RWPE1 (cell line): Measurements from ENCODE around the gene ZBTB7C.

Source experiments
- CTCF ChIA-PET: fragments of 350-600 bp; sonication (Branson Sonifier 250); formaldehyde crosslinking; extraction: SDS; loops from one replicate; lab custom pipeline; 2021; lab: Yijun Ruan, JAX
- POLR2A ChIA-PET: fragments of 400-600 bp; formaldehyde crosslinking; extraction: SDS; loops from one replicate; lab custom pipeline; 2020; ENCODE audit warnings: antibody characterized with exemption; ENCODE audit not compliant: low non-redundant PET; lab: Yijun Ruan, JAX
- DNase-seq: peaks from one replicate; pipeline ENCODE4 v3.0.0; 2012; ENCODE audit warnings: low spot score
- H3K27ac ChIP-seq: fragments of 450-650 bp; 2 replicates; pipeline ENCODE4 v1.5.1; 2017
- TF ChIP-seq, protein P1 (sequence below): fragments of 450-650 bp; conservative IDR thresholded peaks from 2 replicates; pipeline ENCODE4 v1.5.1; 2017; ENCODE audit warnings: low read depth, mild to moderate bottlenecking

The ZBTB7C gene

DNA sequence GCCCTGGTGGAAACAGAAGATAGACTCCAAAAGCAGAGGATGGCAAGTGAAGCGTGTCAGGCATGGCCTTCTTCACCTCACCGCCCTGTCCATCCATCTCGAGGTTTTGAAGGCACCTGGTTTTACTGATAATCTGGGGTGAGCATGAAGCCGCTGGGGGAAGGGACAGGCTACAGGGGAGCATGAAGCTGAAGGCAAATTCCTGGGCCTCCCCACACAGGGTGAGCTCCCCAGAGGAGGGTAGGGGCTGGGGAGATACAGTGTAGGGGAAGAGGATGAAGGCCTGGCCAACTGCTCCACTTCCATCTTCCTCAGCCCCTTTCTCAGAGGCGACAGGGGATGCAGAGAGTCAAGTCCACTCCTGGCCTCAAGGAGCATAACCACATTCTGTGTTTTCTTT, 250.5 kb downstream of the ZBTB7C start:
- ChIA-PET CTCF (no interaction called here), POLR2A (no interaction called here)
- DNase-seq = no peak
- H3K27ac ChIP-seq = no peak overlapping the region
- TF ChIP-seq, protein P1, sequence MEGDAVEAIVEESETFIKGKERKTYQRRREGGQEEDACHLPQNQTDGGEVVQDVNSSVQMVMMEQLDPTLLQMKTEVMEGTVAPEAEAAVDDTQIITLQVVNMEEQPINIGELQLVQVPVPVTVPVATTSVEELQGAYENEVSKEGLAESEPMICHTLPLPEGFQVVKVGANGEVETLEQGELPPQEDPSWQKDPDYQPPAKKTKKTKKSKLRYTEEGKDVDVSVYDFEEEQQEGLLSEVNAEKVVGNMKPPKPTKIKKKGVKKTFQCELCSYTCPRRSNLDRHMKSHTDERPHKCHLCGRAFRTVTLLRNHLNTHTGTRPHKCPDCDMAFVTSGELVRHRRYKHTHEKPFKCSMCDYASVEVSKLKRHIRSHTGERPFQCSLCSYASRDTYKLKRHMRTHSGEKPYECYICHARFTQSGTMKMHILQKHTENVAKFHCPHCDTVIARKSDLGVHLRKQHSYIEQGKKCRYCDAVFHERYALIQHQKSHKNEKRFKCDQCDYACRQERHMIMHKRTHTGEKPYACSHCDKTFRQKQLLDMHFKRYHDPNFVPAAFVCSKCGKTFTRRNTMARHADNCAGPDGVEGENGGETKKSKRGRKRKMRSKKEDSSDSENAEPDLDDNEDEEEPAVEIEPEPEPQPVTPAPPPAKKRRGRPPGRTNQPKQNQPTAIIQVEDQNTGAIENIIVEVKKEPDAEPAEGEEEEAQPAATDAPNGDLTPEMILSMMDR = no peak

DNA sequence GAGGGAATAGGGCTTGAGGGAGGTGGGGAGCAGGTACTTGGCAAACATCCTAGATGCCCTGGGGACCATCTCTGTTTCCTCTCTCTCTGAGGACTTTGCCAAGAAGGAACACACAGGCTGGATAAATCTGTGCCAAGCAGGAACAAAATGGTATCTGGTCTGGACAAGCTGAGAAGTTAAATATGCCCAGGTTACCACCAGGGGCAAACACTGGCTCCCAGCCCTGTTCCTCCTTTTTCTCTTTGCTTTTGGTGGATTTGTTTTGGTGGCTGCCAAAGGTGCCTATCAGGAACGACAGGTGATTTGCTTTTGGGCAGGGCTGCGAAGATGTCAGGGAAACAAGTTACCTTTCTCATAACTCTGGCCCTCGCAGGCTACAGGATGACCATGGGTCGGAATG, 251.2 kb downstream of the ZBTB7C start:
- H3K27ac ChIP-seq = peak overlapping the region; percentile 22; the same call in 1 of the 2 replicates
- ChIA-PET POLR2A (no interaction called here), CTCF (no interaction called here)
- TF ChIP-seq, protein P1 = no peak
- no peak for DNase-seq

DNA sequence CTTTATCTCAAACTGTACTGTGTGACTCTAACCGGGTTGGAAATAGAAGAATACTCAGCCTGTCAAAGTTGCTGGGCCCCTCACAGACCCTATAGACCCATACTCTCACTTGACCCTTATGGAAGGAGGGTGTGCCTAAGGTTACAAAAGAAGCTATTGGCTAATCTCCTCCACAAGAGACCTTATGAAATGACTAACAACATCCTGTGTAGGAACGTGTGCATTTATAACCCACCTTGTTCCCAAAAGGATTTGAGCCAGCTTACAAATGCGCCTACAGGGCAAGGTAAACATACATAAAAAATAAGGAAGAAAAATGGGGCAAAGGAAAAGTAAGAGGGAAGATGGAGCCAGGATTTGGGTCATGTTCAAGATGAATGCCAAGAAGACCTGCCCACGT, 253.3 kb downstream of the ZBTB7C start:
- CTCF ChIA-PET = interaction anchor here (0.7 kb wide), 1 partner anchor 71 kb away, joined by 4 read pairs; no protein-coding TSS in a partner anchor
- TF ChIP-seq, protein P1 = no peak
- no peak for DNase-seq
- H3K27ac ChIP-seq = no peak overlapping the region
- POLR2A ChIA-PET = no interaction called here

DNA sequence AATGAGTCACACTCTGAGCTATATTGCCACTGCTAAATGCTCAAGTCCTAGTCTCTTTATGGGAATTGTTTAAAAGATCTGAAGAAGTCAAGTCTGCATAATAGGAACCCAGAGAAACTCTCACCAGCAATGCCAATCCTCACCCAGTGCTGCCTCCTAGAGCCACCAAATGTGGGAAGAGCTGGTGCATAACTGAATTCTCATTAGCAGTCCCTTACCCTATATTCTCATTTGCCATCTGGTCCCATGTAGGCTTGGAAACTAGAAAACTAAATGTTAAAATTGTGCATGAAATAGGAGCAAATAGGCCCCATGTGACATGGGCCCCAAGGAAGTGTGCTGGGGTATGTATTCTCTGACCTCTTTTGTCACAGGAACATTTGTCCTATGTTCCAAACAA, 254.4 kb downstream of the ZBTB7C start:
- TF ChIP-seq, protein P1 = no peak
- CTCF ChIA-PET = interaction anchor here (0.7 kb wide), 1 partner anchor 91 kb away, joined by 3 read pairs; no protein-coding TSS in a partner anchor
- DNase-seq = no peak
- peak overlapping the region; percentile 50 for H3K27ac ChIP-seq
- POLR2A ChIA-PET = no interaction called here

DNA sequence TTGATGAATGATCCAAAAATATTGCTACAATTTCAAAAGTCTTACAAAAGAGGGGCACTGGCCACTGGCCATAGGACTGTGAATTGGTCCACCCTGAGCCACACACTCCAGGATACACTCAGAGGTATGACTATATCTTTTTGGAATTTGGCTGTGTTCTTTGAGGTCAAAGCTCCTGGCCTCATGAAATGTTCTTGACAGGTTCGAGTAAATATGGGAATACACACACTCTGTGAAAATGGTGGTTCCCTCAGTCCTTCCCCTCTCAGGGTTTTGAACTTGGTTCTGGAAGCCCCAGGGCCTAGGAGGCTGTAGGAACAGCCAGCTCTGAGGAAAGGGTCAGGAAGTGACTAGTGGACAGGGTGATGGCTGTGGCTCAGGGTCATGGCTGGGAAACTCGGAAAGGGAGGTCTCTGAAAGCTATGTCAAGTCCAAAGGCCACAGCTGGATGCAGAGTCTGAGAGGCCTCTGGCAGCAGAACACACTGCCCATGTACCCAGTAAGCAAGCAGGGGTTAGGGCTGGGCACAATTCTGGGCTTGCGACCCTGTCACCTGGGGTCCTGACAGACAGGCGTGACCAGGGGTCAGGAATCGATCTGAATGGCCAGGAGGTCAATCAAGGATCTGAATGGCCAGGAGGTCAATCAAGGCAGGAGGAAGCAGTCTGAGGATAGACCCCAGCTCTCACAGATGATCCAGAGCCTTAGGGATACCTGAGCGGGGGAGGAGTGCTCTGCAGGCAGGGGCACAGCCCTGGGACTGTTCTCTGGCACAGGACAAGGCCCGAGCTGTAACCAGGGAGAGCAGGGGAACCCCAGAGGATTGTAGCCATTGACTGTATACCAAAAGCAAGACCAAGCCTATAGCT, 255.3 kb downstream of the ZBTB7C start:
- ChIA-PET POLR2A (no interaction called here), CTCF (no interaction called here)
- no peak for DNase-seq
- H3K27ac ChIP-seq = peak overlapping the region; percentile 84
- TF ChIP-seq, protein P1 = no peak

DNA sequence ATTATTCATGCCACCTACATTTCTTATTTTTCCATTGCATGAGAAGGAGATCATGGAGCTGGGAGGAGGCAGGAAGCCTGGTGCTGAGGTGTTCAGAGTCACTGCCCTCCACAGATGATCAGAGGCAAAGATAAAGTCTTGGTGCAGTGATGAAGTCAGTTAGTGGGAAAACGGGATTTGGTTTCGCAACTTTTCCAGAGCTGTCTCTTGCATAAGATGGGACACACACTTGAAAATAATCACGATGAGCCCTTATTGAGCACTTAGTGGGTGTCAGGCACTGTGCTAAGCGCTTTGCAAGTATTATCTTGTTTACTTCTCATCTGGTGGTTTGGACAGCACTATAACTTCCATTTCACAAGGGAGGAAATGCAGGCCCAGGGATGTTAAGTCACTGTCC, 256.6 kb downstream of the ZBTB7C start:
- POLR2A ChIA-PET = no interaction called here
- CTCF ChIA-PET = interaction anchor here (0.7 kb wide), 1 partner anchor 1117 kb away, joined by 3 read pairs; no protein-coding TSS in a partner anchor
- peak overlapping the region; percentile 84 for H3K27ac ChIP-seq
- DNase-seq = no peak
- TF ChIP-seq, protein P1 = no peak
